Nephron progenitor cell (in vitro differentiated cells): ENCODE results near the gene CD40.

Source experiments
- DNase-seq: peaks from one replicate; pipeline ENCODE4 v3.0.0; 2021
- H3K27ac Mint-ChIP-seq: 2 replicates; pipeline ENCODE4 v1.8.0; 2021; ENCODE audit warnings: mild to moderate bottlenecking, moderate library complexity, mixed read lengths
- H3K27me3 Mint-ChIP-seq: 2 replicates; pipeline ENCODE4 v1.8.0; 2021; ENCODE audit warnings: mild to moderate bottlenecking, low read depth, mixed read lengths; ENCODE audit not compliant: poor library complexity
- H3K36me3 Mint-ChIP-seq: 2 replicates; pipeline ENCODE4 v1.8.0; 2021; ENCODE audit warnings: low read depth, mixed read lengths
- H3K4me1 Mint-ChIP-seq: 2 replicates; pipeline ENCODE4 v1.8.0; 2021; ENCODE audit warnings: mixed read lengths
- H3K4me3 Mint-ChIP-seq: 2 replicates; pipeline ENCODE4 v1.8.0; 2021; ENCODE audit warnings: mild to moderate bottlenecking, moderate library complexity, mixed read lengths
- H3K9me3 Mint-ChIP-seq: 2 replicates; pipeline ENCODE4 v1.8.0; 2021; ENCODE audit warnings: mild to moderate bottlenecking, moderate library complexity, mixed read lengths
- TF ChIP-seq, protein P1 (sequence below): fragments of 200-600 bp; sonication (generic); IDR thresholded peaks from 2 replicates; pipeline ENCODE4 v1.5.0; 2021; ENCODE audit warnings: antibody characterized with exemption

Gene CD40

GRCh38 chr20:46158476-46158987, 40.4 kb downstream of the CD40 start:
- Mint-ChIP-seq H3K27ac (no peak overlapping the region), H3K36me3 (no peaks in the 10 kb centered on the region), H3K27me3 (peaks cover 50% of the 10 kb centered on the region), H3K9me3 (no peaks in the 10 kb centered on the region), H3K4me1 (peaks cover 16% of the 10 kb centered on the region), H3K4me3 (no peak overlapping the region)
- DNase-seq, result no peak
- TF ChIP-seq, protein P1, sequence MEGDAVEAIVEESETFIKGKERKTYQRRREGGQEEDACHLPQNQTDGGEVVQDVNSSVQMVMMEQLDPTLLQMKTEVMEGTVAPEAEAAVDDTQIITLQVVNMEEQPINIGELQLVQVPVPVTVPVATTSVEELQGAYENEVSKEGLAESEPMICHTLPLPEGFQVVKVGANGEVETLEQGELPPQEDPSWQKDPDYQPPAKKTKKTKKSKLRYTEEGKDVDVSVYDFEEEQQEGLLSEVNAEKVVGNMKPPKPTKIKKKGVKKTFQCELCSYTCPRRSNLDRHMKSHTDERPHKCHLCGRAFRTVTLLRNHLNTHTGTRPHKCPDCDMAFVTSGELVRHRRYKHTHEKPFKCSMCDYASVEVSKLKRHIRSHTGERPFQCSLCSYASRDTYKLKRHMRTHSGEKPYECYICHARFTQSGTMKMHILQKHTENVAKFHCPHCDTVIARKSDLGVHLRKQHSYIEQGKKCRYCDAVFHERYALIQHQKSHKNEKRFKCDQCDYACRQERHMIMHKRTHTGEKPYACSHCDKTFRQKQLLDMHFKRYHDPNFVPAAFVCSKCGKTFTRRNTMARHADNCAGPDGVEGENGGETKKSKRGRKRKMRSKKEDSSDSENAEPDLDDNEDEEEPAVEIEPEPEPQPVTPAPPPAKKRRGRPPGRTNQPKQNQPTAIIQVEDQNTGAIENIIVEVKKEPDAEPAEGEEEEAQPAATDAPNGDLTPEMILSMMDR, result no peak

GRCh38 chr20:46159101-46159897, 41.2 kb downstream of the CD40 start:
- DNase-seq, result no peak
- H3K27ac Mint-ChIP-seq, result no peak overlapping the region
- H3K4me1 Mint-ChIP-seq, result peaks cover 15% of the 10 kb centered on the region
- TF ChIP-seq, protein P1, result no peak
- H3K4me3 Mint-ChIP-seq, result no peak overlapping the region
- H3K36me3 Mint-ChIP-seq, result no peaks in the 10 kb centered on the region
- no peaks in the 10 kb centered on the region for H3K9me3 Mint-ChIP-seq
- H3K27me3 Mint-ChIP-seq, result peaks cover 51% of the 10 kb centered on the region

- TF ChIP-seq, protein P1, result no peak
- no peak for DNase-seq
- Mint-ChIP-seq H3K36me3 (no peaks in the 10 kb centered on the region), H3K9me3 (no peaks in the 10 kb centered on the region), H3K4me1 (peaks cover 12% of the 10 kb centered on the region), H3K27me3 (peaks cover 45% of the 10 kb centered on the region), H3K4me3 (no peak overlapping the region), H3K27ac (no peak overlapping the region)
These were observed 42.5 kb downstream of the CD40 start for GRCh38 chr20:46160661-46161060.

- Mint-ChIP-seq H3K9me3 (no peaks in the 10 kb centered on the region), H3K27ac (no peak overlapping the region), H3K36me3 (no peaks in the 10 kb centered on the region), H3K4me3 (no peak overlapping the region), H3K4me1 (peaks cover 12% of the 10 kb centered on the region), H3K27me3 (peaks cover 55% of the 10 kb centered on the region)
- DNase-seq, result no peak
- TF ChIP-seq, protein P1, result no peak
These were observed 43.8 kb downstream of the CD40 start for GRCh38 chr20:46161921-46162320.

GRCh38 chr20:46164254-46164653, 46.1 kb downstream of the CD40 start:
- peaks cover 51% of the 10 kb centered on the region for H3K27me3 Mint-ChIP-seq
- TF ChIP-seq, protein P1, result no peak
- no peak overlapping the region for H3K27ac Mint-ChIP-seq
- no peak for DNase-seq
- H3K4me3 Mint-ChIP-seq, result no peak overlapping the region
- peaks cover 18% of the 10 kb centered on the region for H3K4me1 Mint-ChIP-seq
- H3K36me3 Mint-ChIP-seq, result no peaks in the 10 kb centered on the region
- H3K9me3 Mint-ChIP-seq, result no peaks in the 10 kb centered on the region

DNA sequence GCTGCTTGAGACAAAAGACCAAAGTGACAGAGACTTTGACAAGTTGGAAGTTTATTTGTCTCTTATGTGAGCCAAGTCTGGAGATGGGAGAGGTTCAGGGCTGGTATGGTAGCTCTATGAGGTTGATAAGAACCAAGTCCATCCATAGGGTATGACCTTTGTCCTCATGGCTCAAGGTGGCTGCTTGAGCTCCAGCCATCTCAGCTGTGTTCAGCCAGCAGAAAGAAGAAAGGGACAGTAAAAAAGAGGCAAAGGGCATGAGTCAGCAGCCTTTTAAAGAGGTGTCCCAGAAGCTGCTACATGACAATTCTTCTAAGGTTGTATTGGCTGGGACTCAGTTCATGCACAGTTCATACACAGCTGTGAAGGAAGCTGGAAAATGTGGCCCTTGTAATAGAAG, 49.0 kb downstream of the CD40 start:
- Mint-ChIP-seq H3K36me3 (no peaks in the 10 kb centered on the region), H3K4me3 (no peak overlapping the region), H3K27me3 (peaks cover 58% of the 10 kb centered on the region), H3K27ac (no peak overlapping the region), H3K9me3 (no peaks in the 10 kb centered on the region), H3K4me1 (peaks cover 29% of the 10 kb centered on the region)
- DNase-seq, result no peak
- TF ChIP-seq, protein P1, result no peak
